Tibial nerve (tissue), 4 donors: ENCODE measurements around the gene ARHGEF28.

ENCODE experiments used
- EP300 ChIP-seq, 2 donors: sonication (generic); formaldehyde crosslinking; IDR thresholded peaks; one replicate each; pipeline ENCODE4 v1.6.1; 2017; ENCODE audit warnings: antibody characterized with exemption in 2 of 2, mild to moderate bottlenecking in 1 of 2
- POLR2A ChIP-seq, 2 donors: fragments of 450-650 bp; IDR thresholded peaks; one replicate each; pipeline ENCODE4 v1.6.1; 2017; ENCODE audit warnings: antibody characterized with exemption in 2 of 2, mild to moderate bottlenecking in 2 of 2, moderate library complexity in 2 of 2
- TF ChIP-seq, protein P1 (sequence below), 5 experiments: fragments of 200-600 bp in 3 of 5; fragments of 450-650 bp in 2 of 5; sonication (generic) in 3 of 5; IDR thresholded peaks; one replicate each; pipeline ENCODE4 v1.5.1; 2016 to 2019; ENCODE audit warnings: antibody characterized with exemption in 5 of 5, mild to moderate bottlenecking in 3 of 5, moderate library complexity in 2 of 5

DNA sequence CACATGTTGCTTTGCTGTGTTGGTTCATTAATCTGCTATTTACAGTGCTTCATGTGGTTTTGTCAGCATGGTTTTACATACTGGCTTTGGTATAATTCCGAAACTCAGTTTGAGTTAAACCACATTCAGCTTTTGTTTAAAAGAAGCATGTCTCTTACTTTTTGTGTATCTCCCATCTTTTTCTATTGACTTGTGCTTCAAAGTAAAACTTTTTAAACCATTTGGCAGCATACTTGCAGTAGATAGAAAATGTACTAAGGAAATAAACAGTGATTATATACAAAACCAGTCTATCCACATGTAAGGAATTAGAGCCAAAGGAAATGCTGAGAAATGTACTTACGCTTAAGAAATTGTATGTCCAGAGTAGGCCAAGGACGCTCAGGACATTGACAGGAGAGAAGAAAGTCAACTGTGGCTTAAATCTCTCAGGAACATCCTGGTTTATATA lies 286.9 kb downstream of the ARHGEF28 start:
- TF ChIP-seq, protein P1, sequence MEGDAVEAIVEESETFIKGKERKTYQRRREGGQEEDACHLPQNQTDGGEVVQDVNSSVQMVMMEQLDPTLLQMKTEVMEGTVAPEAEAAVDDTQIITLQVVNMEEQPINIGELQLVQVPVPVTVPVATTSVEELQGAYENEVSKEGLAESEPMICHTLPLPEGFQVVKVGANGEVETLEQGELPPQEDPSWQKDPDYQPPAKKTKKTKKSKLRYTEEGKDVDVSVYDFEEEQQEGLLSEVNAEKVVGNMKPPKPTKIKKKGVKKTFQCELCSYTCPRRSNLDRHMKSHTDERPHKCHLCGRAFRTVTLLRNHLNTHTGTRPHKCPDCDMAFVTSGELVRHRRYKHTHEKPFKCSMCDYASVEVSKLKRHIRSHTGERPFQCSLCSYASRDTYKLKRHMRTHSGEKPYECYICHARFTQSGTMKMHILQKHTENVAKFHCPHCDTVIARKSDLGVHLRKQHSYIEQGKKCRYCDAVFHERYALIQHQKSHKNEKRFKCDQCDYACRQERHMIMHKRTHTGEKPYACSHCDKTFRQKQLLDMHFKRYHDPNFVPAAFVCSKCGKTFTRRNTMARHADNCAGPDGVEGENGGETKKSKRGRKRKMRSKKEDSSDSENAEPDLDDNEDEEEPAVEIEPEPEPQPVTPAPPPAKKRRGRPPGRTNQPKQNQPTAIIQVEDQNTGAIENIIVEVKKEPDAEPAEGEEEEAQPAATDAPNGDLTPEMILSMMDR (IDR thresholded peaks at IDR 0.05), result no peak
- TF ChIP-seq POLR2A (IDR thresholded peaks at IDR 0.05) (no peak), EP300 (IDR thresholded peaks at IDR 0.05) (no peak)
